Stimulated activated CD8-positive, alpha-beta memory T cell treated with anti-CD3 and anti-CD28 coated beads, Interleukin-12 subunit alpha, Interleukin-12 subunit beta, amount 100 ng/mL, for 4 hours (primary cell): Measurements from ENCODE around the gene FLNC.

Experiments used
- DNase-seq: peaks from one replicate; pipeline ENCODE4 v3.0.0-alpha.2; 2020; ENCODE audit warnings: low read depth

Gene FLNC

DNA sequence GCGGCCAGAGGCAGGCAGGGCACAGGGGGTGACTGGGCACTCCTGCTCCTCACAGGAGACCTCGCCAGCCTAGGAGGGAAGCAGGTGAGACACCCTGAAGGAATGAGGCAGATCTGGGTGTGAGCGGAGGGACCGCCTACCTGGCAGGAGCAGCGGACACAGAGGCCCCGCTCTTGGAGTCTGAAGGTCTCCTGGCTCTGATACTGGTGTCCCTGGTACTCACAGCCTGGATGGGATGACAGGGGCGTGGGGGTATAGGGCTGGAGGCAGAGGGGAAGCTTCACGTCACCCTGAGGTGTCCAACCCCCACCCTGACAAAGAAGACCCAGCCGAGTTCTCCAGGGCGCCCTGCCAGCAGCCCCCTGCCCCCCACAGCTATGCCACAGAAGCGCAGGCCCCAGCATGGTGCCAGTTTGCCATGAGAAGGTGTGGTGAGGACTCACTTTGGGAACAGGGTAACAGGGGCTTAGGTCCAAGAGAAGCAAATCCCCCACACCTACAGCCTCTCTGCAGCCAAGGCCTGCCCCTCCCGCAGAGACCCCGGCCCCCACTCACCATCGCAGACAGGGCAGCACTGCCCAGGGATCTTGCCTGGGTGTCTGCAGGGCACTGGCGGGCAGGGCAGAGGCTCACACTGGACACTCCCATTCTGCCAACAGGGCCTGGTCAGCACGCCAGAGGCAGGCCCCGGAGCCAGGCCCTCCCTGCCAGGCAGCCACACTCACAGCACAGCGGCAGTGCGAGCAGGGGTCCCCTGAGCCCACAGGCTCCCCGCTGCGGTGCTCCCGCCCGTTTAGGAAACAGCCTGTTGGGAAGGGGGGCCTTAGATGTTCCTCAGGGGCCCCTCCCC lies 63.3 kb downstream of the FLNC start:
- no peak for DNase-seq

GRCh38 chr7:128894101-128894440 lies 63.9 kb downstream of the FLNC start:
- DNase-seq, result no peak

DNA sequence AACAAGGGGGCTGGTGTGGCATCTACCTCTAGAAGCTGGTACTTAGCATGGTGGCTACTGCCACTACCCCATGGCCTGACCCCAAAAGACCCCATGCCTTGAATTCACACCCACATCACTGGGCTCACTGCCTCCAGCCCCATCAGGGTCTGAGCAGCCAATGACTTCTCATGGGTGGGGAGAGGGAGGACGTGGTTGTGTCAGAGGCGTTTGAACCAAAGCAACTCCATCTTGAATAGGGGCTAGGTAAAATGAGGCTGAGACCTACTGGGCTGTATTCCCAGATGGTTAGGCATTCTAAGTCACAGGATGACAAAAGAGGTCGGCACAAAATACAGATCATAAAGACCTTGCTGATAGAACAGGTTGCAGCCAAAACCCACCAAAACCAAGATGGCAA lies 65.1 kb downstream of the FLNC start:
- DNase-seq, result no peak

DNA sequence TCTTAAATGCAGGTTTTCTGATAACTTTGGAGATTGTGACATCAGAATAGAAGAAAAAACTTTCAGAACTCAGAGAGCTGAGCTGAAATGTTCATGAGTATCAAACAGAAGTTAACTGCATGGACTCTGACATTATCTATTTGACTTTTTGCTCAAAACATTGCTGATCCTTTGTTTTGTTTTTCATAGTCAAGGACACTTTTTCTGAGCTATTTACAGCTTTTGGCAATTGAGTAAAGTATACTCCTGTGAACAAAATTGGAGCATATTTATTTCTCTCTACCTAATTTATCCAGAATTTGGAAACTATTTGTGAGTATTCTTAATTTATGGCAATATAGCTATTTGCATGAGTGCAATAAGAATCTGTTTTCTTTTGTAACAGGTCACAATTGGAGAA lies 69.2 kb downstream of the FLNC start:
- DNase-seq, result no peak

DNA sequence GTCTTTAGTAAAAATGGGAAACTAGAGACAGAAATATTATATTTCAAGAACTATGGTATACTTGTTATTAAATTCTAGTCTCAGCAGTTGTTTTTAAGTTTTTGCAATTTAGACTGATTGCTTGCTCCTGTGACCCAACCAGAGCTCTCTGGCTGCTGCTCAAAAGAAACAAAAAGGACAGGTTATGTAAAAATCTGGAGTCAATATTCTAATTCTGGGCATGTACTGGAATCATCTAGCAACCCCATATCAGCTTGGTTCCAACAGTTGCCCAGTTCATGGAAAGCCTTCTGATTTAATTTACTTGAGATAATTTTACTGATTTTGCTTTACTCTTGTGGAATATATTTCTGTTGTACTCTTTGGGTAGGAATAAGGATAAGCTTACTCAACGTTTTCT lies 70.0 kb downstream of the FLNC start:
- no peak for DNase-seq

- no peak for DNase-seq
Observed at GRCh38 chr7:128902761-128903585, 72.8 kb downstream of the FLNC start.

GRCh38 chr7:128903621-128904361 lies 73.6 kb downstream of the FLNC start:
- DNase-seq, result no peak

GRCh38 chr7:128904381-128905197 lies 74.4 kb downstream of the FLNC start:
- DNase-seq, result no peak

DNA sequence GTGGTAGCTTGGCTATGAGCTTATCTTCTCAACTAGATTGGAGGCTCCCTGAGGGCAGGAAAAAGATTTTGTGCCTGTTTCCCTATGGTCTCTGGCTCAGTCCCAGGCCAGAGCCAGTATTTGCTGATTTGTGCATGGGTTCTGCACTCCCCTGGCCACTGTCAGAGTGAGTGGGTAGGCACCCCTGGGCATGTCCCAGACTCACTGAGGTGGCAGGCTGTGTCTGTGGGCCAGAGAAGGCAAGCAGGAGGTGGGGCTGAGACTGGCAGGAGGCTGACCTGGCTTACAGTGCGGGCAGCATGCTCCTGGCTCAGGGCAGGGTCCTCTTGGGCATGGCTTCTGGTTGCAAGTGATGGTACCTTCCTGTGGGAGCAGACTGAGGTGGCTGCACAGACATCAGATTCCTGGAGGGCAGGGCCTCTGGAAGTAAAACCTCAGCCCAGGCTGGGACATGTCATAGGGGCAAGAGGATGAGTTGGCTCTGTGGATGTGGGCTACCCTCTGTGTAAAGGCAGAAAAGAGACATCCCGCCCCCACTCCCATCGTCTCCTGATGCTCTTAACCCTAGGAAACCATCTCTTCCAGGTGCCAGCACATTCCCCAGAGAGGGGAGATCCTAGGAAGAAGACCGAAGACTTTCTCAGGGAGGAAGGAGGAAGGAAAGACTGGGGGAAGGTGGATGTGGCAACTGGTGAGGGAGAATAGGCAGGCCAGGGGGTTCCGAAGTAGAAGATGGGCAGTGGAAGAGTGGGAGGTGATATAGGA lies 76.0 kb downstream of the FLNC start:
- DNase-seq, result no peak

- DNase-seq, result no peak
Observed at GRCh38 chr7:128906766-128907559, 76.8 kb downstream of the FLNC start.
